Activated CD8-positive, alpha-beta memory T cell treated with anti-CD3 and anti-CD28 coated beads for 36 hours (primary cell): Measurements from ENCODE around the gene PTGDR2. TPM values are rescaled to one million over a fixed set of nuclear protein-coding genes. Genes with fewer than 3 reads are reported as not detected.
"Not testable (repeated sequence)": the region's sequence is repeated elsewhere in the genome, so short reads cannot be mapped to it uniquely, and the experiment has no call there.

ENCODE experiments used
- CTCF ChIA-PET: fragments of 350-600 bp; sonication (Branson Sonifier 250); formaldehyde crosslinking; loops from one replicate; lab custom pipeline; 2021; ENCODE audit warnings: antibody characterized with exemption; lab: Charles Lee
- POLR2A ChIA-PET: fragments of 350-600 bp; sonication (Branson Sonifier 250); formaldehyde crosslinking; loops from one replicate; lab custom pipeline; 2021; ENCODE audit warnings: antibody characterized with exemption; lab: Charles Lee
- total RNA-seq, 2 experiments: library from RNA; stranded (reverse); gene quantifications; one replicate each; pipeline ENCODE4 v1.2.3, GENCODE V29; 2021

PTGDR2 gene
- total RNA-seq, 2 experiments from 2014 or later, result 0.15 to 0.19 TPM

DNA sequence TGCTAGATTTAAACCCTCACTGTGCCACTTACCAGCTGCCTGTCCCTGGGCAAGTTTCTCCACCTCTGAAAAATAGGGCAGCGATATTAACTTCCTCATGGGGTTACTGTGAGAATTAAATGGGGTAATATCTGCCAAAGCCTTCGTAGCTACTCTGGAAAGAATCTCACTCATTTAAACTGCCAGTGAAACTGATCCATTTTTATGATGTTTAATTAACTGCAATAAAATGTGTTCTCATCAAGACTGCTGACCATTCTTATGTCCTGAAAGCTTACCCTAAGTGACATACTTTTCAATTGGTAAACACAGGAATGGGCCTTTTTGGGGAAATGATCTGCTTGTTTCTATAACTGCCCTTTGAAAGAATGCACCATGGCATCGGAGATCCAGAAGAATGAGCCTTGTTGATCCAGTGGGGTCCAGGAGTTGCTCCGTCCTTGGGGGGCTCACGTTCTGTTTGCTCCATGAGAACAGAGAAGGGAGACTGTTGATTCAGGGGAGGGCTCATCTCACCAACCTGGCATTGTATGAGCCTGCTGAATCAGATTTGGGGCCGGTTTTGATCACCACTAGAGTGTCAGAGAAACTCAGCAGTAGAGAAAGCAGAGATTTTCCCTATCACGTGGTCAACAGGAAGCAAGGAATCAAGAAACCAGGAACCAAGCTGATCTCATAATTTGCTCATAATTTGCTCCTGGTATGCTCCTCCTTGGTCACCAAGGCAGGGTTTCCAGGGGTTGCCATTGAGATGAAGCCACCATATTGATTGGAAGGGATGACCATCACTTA lies 20.8 kb downstream of the PTGDR2 start:
- ChIA-PET CTCF (interaction anchor here (1.3 to 1.4 kb wide), 2 partner anchors 53 to 64 kb away, joined by 3 to 5 read pairs; no protein-coding TSS in a partner anchor), POLR2A (no interaction called here)

GRCh38 chr11:60831501-60832079 lies 24.2 kb downstream of the PTGDR2 start:
- ChIA-PET CTCF (interaction anchor here (0.6 to 3.1 kb wide), 22 partner anchors 8 to 522 kb away, joined by 3 to 40 read pairs (median 6); partner anchors contain the start of genes CCDC86, PTGDR2 and ZP1), POLR2A (no interaction called here)

DNA sequence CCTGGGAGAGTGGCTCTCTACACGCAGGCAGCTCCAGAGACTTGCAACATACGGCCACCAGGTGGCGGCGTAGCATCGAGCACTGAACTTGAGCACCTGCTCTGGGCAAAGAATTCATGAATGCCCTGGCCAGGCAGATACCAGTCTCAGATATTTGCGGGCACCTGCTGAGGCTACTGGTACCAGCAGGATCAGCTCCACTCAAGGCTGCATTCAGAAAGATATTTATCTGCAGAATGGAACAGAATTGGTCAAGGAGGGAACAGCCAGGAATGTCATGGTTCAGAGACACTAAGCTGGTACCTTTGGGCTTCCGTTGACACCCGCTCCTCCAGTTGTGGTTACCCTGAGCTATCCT lies 24.6 kb downstream of the PTGDR2 start:
- POLR2A ChIA-PET, result interaction anchor here (0.6 kb wide), 1 partner anchor 317 kb away, joined by 6 read pairs; no protein-coding TSS in a partner anchor
- CTCF ChIA-PET, result interaction anchor here (0.6 to 3.1 kb wide), 29 partner anchors 9 to 685 kb away, joined by 3 to 40 read pairs (median 4); partner anchors contain the start of genes CCDC86, PTGDR2 and ZP1

DNA sequence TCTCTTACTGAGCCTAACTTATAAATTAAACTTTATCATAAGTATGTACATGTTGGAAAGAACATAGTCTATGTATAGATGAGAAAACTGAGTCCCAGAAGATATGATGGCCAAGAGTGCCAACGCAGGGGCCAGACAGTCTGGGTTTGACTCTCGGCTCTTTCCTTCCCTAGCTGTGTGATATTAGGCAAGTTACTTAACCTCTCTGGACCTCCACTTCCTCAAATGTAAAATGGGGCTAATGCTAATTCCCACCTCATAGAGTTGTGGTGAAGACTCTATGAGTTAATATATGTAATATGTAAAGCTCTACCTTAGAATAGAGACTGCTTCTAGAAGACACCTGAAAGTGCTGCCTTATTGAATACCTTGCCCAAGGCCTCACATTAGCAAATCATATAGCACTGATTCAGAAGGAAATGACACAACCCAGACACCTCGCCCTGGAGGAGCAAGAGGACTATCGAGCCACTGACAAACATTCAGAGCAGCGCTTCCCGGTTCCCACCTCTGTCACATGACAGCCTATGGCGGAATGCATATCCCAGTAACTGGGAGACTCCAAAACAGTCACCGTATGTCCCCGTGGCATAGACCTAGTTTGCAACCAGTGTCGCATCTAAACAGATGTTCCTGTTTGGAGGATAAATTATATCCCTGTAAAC lies 25.1 kb downstream of the PTGDR2 start:
- CTCF ChIA-PET, result interaction anchor here (0.6 to 3.1 kb wide), 27 partner anchors 8 to 685 kb away, joined by 3 to 40 read pairs (median 4); partner anchors contain the start of genes CCDC86, PTGDR2 and ZP1
- POLR2A ChIA-PET, result interaction anchor here (0.6 kb wide), 1 partner anchor 318 kb away, joined by 6 read pairs; no protein-coding TSS in a partner anchor

GRCh38 chr11:60825790-60826189 lies 30.0 kb downstream of the PTGDR2 start:
- ChIA-PET POLR2A (no interaction called here), CTCF (no interaction called here)

- ChIA-PET CTCF (no interaction called here), POLR2A (no interaction called here)
Observed at GRCh38 chr11:60825118-60825517, 30.6 kb downstream of the PTGDR2 start.

DNA sequence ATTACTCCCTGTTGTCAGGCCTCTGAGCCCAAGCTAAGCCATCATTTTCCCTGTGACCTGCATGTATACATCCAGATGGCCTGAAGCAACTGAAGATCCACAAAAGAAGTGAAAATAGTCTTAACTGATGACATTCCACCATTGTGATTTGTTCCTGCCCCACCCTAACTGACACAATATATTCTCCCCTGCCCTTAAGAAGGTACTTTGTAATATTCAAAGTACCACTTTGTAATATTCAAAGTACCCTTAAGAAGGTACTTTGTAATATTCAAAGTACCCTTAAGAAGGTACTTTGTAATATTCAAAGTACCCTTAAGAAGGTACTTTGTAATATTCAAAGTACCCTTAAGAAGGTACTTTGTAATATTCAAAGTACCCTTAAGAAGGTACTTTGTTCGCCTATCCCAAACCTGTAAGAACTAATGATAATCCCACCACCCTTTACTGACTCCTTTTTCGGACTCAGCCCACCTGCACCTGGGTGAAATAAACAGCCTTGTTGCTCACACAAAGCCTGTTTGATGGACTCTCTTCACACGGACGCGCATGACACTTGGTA lies 31.9 kb downstream of the PTGDR2 start:
- POLR2A ChIA-PET, CTCF ChIA-PET: not testable (repeated sequence)

DNA sequence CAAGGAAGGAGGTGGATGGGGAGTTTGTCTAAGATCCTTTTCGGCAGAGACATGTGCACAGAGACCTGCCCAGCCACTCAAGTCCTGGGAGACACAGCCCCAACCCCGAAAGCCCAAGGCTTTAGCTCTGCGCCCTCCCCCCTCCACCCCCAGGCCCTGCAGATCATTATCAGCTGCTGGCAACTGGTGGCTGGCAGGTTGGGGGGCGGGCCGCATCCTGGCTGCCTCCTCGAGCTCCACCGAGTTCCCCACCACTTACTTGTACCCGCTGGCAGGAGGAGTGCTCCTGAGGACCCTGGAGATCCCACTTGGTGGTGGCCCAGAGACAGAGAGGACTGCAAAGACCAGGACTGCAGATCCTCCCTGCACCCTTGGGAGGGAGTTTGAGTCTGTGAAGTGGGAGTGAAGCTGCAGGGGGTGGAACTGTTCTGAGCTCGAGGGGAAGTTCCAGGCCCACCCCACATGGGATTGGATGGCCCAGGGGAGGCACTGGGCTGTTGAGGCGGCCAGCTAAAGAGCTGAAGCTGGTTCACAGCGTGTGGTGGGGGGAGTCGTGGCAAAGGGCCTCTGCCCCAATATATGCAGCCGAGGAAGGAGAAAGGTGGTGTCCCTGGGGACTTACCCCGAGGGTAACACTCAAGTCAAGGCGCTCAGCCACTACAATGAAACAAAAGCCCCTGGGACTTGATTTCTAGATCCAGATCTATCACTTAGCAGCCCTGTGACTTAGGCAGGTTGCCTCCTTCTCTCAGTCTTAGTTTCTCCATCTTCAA lies 33.7 kb downstream of the PTGDR2 start:
- POLR2A ChIA-PET, result no interaction called here
- CTCF ChIA-PET, result interaction anchor here (1.2 kb wide), 1 partner anchor 9 kb away, joined by 4 read pairs; no protein-coding TSS in a partner anchor

DNA sequence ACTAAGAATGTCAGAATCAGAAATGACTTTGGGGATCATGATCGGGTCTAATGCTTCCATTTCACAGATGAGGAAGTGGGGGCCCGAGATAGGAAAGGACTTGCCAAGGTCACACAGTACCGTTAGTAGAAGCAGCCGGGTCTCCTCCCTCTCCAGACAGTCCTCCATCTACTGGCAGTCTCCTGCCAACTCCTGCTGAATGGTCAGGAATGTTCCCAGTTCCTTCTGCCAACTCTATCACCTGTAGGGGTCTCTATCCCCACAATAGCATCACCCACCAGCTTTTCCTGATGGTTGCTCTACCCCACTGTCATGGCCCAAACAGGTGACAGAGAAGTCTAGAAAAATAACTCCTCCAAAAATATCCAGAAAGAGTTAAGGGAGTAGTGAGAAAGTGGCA lies 37.7 kb downstream of the PTGDR2 start:
- ChIA-PET POLR2A (no interaction called here), CTCF (no interaction called here)

DNA sequence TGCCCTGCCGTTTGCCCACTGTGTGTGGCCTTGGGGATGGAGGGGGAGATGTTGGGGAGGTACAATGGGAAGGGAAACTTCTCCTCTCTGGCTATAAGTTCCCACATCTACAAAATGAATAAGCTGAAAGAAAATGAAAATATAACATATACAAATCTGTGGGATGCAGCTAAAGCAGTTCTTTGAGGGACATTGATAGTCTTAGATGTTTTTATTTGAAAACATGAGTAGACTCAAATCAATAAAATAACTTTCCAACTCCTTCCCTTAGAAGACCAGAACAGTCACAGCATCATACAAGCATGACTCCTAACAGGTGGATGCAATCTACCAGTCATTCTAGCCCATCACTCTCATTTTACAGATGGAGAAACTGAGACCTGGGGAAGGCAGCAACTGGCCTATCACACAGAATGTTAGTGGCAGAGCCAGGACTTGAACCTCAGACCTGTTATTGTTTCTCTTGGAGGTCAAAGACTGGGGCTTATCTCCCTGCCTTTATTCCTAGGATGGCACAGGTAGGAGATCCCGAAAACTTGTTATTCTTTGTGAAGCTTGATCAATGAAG lies 39.1 kb downstream of the PTGDR2 start:
- ChIA-PET POLR2A (no interaction called here), CTCF (no interaction called here)

DNA sequence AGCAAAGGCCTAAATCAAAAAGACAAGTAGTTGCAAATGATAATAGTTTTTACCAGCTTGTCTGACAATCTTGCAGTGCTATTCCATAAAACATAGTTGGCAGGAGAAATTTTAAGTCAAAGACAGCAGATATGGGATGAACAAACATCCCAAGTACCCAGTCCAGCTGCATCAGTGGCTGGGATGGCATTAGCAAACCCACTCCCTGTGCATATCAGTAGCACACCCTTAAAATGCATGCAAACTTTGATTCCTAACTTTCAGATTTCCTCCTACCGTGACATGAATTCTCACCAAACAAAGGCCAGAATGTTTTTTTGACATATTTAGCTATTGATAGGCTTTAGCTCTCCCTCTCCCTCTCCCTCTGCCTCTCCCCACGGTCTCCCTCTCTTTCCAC lies 41.6 kb downstream of the PTGDR2 start:
- ChIA-PET CTCF (no interaction called here), POLR2A (no interaction called here)

GRCh38 chr11:60813324-60813723 lies 42.4 kb downstream of the PTGDR2 start:
- POLR2A ChIA-PET, result no interaction called here
- CTCF ChIA-PET, result no interaction called here

GRCh38 chr11:60810569-60810968 lies 45.2 kb downstream of the PTGDR2 start:
- CTCF ChIA-PET, result no interaction called here
- POLR2A ChIA-PET, result no interaction called here

GRCh38 chr11:60810151-60810550 lies 45.6 kb downstream of the PTGDR2 start:
- CTCF ChIA-PET, result no interaction called here
- POLR2A ChIA-PET, result no interaction called here

GRCh38 chr11:60809691-60810090 lies 46.1 kb downstream of the PTGDR2 start:
- POLR2A ChIA-PET, result no interaction called here

DNA sequence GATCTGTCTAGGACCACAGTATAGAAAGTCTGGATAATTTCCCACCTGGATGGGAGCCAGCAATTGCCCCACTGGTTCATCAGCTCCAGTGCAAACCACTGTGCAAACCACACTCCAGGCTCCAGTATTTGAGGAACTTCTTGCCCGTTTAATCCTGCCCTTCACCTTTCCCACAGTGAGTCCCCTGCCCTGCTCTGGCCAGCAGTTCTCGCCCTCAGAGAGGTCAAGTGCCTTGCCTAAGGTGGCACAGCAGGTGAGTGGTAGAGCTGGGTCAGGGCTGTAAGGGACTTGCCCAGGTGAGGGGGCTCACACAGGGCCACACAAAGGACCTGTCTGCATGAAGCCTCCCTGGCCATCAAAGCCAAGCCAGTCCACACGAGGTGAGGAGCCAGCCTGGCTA lies 46.5 kb downstream of the PTGDR2 start:
- POLR2A ChIA-PET, result no interaction called here
- CTCF ChIA-PET, result interaction anchor here (0.9 kb wide), 1 partner anchor 22 kb away, joined by 4 read pairs; no protein-coding TSS in a partner anchor

More at GRCh38 chr11:60809691-60810090, 46.1 kb downstream of the PTGDR2 start:
- CTCF ChIA-PET, result interaction anchor here (0.9 kb wide), 1 partner anchor 23 kb away, joined by 4 read pairs; no protein-coding TSS in a partner anchor

GRCh38 chr11:60803273-60803936 lies 52.3 kb downstream of the PTGDR2 start:
- ChIA-PET CTCF (no interaction called here), POLR2A (no interaction called here)

DNA sequence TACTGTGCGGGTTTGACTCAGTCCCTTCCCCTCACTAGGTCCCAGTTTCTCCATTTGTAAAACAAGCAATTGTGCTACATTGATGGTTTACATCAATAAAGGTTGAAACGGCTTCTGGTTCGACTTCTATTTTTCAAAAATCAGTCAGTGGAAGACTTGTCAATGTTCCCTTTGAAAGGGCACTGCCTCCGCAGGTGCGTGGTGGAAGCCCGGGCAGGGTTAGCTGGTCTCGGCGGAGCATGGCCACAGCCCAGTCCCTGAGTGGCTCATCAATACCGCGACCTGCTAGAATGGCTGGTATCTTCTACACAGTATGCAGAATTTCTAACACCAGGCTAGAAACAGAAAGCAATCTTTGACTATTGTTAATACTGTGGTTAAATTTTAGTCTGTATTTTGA lies 54.6 kb downstream of the PTGDR2 start:
- ChIA-PET POLR2A (no interaction called here), CTCF (no interaction called here)
